Measurements from ENCODE around the gene MYO16.

- TF ChIP-seq CTCF (IDR thresholded peaks at IDR 0.05): no peak
- no peak for TF ChIP-seq POLR2A (IDR thresholded peaks at IDR 0.05)
Measured at GRCh38 chr13:108938155-108938554, 308.7 kb downstream of the MYO16 start.
